Stimulated activated CD4-positive, alpha-beta T cell treated with anti-CD3 and anti-CD28 coated beads, Interleukin-4, amount 100 ng/mL, for 4 hours (primary cell): ENCODE results near the gene FUS.

Experiments
- DNase-seq, 2 experiments: peaks; one replicate each; pipeline ENCODE4 v3.0.0-alpha.2; 2020

Gene FUS

DNA sequence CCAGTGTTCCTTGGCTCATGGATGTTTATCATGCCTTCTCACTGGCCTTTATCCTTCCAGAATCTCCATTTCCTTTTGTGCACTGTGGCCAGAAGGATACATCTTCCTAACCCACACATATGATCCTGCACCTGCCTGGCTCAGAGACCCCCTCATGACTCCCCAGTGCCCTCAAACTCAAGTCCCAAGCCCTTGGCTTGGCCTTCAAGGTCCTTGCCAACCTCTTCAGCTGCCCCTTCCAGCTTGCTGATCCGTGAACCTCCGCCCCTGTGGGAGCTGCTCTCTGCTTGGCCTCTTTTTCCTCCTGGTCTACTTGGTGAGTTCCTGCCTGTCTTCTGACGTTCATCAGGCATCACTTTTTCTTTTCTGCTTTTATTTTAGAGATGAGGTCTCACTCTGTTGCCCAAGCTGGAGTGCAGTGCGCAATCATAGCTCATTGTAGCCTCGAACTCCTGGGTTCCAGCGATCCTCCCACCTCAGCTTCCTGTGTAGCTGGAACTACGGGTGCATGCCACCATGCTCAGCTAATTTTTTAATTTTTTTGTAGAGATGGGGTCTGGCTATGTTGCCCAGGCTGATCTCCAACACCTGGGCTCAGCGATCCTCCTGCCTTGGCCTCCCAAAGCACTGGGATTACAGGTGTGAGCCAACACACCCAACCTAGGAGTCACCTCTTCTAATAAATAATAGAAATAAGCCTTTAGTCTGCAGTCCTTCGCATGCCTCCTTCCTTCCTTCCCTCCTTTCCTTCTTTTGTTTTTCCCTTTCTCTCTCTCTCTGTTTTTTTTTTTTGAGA, 25.1 kb downstream of the FUS start:
- DNase-seq, result no peak

DNA sequence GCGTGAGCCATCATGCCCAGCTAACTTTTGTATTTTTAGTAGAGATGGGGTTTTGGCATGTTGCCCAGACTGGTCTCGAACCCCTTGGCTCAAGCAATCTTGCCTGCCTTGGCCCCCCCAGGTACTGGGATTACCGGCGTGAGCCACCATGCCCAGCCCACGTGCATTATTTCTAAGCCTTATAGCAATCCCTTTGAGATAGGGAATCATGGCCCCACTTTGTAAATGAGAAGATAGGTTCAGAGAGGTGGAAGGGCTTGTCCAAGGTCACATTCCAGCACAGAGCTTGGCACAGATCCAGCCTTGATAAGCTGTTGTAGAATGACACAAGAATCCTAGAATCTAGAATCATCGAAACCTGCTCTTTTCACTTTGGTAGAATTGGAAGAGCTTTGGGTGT, 26.8 kb downstream of the FUS start:
- no peak for DNase-seq

DNA sequence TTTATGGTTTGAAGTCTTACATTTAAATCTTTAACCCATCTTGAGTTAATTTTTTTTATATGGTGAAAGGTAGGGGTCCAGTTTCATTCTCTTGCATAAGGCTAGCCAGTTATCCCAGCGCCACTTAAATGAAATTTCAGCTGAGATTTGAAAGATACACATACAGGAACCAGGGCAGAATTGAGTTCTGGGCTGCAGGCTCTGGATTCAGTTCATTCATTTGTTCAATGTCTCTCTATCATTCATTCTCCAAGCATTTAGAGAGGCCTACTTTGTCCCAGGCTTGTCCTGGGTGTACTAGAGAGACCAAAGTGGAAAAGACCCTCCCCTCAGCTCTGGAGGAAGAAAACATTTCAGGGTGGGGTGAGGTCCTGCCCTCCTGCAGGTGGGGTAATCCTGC, 33.4 kb downstream of the FUS start:
- no peak for DNase-seq

DNA sequence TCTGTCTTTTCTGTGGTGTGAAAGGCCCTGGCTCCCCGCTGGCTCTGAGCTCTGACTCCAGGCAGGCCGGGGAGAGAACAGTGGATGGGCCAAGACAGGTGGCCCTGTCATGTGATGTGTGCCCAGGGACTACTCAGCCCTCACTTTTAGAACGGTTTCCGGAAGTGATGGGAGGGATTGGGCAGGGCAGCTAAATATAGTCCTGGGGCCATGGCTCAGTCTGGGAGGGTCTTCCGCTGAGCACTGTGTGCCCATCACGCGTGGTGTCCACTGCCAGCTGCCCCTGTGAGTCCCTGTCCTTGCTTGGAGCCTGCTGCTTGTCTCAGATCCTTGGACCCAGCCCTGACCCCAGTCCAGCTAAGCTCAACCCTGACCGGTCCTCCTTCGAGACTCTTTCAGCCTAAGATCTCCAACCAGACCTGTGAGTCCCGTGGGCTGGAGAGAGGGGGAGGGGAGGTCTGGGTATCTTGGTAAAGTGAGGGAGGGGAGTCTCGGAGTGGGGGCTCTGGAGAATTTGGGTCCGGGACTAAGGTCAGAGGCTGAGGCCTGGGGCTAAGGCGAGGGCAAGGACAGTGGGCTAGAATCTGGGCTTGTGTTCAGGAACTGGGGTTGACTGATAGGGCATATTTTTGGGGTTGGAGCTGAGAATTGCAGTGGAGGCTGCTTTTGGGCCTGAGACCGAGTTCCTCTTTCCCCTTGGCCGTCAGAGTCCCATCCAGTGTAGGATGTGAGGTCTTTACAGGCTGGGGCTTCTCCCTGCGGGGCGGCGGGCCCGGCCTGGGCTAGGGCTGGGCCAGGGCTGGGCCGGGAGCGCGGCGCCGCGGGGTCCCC, 34.2 kb downstream of the FUS start, which contains the start of gene TRIM72:
Gene TRIM72 (plus strand): TSS at position 243 of the 831 bp plus-strand sequence. CDS start 620 bp downstream, outside the sequence.
- no peak for DNase-seq

DNA sequence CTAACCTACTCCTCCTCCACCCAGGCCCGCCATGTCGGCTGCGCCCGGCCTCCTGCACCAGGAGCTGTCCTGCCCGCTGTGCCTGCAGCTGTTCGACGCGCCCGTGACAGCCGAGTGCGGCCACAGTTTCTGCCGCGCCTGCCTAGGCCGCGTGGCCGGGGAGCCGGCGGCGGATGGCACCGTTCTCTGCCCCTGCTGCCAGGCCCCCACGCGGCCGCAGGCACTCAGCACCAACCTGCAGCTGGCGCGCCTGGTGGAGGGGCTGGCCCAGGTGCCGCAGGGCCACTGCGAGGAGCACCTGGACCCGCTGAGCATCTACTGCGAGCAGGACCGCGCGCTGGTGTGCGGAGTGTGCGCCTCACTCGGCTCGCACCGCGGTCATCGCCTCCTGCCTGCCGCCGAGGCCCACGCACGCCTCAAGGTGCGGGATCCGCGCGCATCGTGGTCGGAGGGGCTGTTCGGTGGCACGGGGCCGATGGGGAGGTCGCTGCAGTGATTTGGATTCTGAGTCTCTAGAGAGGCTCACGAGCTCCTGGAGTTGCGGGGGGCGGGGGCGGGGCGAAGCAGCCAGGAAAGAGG, 34.9 kb downstream of the FUS start:
- DNase-seq, result no peak

DNA sequence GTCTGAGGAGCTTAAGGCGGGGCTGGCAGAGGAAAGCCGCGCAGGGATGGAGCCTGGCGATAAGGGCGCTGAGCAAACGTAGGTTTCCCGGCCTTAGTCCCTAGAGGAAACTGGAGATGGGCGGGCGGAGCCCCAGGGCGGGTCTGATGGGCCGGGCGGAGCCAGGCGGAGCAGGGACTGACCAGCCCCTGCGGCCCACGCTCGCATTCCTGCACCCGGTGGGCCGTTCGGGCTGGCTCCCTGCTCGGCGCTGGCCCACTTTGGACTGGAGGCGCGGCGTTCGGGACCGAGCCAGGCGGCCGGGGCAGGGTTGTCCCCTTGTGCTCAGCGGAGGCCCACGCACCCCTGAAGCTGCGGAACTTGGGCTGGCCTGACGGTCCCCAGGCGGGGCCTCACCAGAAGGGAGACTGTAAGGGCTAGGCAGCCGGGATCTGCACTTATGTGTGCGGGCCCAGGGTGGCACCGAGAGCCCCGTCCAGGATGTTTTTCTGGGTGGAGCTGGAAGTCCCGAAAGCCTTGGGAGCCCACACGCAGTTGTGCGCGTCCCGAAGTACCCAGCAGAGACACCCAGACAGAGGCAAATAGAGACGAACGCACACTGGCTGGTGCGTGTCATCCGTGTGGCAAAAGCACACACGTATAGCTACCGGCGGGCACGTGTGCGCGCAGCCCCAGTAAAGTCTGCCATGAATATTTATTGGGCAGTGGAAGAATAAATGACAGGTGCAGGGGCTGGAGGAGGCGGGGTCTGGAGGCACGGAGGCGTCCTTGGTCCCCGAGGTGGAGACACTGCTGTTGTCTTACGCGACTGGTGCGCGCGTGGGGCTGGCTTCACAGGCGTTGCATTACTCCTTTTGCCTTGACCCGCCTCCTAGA, 35.6 kb downstream of the FUS start:
- DNase-seq, result no peak

DNA sequence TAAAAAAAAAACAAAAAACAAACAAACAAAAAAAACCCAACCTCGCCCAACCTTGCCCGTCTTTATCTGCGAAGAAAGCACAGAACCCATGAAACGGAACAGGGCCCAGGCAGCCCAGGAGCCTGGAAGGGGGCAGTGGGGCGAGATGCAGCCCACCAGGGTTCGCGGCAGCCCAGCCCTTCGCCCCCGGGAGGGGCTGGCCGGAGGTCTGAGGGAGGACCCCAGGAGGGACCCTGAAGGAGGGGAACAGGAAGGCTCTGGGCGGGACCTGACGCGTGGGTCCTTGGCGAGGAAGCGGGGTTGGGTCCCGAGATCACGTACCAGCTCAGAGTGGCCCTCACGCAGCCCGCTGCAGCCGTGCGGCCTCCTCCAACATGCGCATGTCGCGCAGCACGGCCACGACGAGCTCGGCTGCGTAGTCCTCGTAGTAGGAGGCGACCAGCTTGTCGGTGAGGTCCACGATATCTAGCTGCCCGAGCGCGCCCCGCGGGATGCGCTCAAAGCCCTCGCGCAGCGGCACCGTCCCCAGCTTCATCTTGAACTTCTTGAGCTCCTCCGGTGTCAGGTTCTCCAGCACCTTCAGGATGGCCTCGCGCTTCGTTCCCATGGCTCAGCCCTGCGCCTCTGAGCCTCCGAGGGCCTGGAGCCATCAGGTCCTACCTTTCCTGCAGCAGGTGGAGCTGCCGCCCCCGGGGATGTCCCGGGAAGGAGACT, 36.6 kb downstream of the FUS start, which contains the start of gene PYDC1:
Gene PYDC1 (minus strand): TSS at position 714 of the 714 bp plus-strand sequence. CDS start 107 bp downstream, at position 607.
- DNase-seq, result no peak

DNA sequence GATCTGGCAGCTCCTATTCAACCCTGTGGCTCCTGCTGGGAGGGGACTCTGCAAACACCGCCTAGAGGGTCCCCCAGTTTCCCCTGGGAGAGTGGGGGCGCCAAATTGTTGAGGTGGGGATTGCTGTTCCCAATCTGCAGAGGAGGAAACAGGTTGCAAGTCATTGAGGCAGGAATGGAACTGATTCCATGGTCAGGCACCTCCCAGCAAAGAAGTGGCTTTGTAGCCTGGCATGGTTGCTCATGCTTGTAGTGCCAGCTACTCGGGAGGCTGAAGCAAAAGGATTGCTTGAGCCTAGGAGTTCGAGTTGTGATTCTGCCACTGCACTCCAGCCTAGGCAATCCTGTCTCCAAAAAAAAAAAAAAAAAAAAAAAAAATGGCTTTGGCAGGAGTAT, 37.2 kb downstream of the FUS start:
- DNase-seq, result no peak

DNA sequence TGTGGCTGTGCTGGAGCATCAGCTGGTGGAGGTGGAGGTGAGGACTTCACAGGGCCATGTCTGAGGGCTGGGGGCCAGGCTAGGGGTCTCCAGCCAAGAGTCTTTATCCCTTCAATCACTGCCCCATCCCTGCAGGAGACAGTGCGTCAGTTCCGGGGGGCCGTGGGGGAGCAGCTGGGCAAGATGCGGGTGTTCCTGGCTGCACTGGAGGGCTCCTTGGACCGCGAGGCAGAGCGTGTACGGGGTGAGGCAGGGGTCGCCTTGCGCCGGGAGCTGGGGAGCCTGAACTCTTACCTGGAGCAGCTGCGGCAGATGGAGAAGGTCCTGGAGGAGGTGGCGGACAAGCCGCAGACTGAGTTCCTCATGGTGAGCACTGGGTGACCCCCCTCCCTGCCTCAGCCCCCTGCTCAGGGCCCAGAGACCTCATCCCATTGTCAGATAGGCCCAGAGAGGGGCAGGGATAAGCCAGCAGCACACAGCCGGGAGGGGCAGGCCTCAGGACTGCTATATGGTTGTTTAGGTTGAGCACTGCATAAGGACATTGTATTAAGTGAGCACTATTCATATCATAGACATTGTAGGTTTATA, 39.3 kb downstream of the FUS start:
- DNase-seq, result no peak

DNA sequence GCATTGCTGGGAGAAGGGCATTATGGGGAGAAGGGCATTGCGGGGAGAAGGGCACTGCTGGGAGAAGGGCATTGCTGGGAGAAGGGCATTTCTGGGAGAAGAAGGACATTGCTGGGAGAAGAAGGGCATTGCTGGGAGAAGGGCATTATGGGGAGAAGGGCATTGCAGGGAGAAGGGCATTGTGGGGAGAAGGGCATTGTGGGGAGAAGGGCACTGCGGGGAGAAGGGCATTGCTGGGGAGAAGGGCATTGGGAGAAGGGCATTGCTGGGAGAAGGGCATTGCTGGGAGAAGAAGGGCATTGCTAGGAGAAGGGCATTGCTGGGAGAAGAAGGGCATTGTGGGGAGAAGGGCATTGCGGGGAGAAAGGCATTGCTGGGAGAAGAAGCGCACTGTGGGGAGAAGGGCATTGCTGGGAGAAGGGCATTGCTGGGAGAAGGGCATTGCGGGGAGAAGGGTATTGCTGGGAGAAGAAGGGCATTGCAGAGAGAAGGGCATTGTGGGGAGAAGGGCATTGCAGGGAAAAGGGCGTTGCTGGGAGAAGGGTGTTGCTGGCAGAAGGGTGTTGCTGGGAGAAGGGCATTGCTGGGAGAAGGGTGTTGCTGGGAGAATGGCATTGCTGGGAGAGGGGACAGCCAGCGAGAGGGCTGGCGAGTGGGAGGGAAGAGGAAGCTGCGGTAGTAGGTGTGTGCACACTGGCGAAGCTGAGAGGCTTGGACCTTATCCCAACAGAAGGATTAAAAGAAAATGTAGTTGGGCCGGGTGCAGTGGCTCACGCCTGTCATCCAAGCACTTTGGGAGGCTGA, 41.6 kb downstream of the FUS start:
- no peak for DNase-seq

DNA sequence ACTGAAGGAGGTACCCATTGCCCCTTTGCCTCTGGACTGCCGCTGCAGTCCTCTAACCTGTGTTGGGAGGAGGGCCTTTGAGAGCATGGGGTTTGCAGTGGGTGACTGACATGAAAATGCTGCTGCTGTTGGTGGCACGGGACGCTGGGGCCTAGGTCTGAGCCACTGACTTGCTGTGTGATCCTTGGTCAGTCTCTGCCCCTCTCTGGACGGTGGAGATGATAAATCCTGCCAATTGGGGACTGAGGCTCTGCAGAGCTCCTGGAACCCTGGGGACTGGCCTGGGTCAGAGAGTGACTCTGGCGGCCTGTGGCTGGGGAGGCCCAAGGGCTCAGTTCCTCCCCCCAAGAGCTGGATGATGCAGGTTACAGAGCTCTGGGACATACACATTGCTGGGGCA, 43.1 kb downstream of the FUS start:
- no peak for DNase-seq

DNA sequence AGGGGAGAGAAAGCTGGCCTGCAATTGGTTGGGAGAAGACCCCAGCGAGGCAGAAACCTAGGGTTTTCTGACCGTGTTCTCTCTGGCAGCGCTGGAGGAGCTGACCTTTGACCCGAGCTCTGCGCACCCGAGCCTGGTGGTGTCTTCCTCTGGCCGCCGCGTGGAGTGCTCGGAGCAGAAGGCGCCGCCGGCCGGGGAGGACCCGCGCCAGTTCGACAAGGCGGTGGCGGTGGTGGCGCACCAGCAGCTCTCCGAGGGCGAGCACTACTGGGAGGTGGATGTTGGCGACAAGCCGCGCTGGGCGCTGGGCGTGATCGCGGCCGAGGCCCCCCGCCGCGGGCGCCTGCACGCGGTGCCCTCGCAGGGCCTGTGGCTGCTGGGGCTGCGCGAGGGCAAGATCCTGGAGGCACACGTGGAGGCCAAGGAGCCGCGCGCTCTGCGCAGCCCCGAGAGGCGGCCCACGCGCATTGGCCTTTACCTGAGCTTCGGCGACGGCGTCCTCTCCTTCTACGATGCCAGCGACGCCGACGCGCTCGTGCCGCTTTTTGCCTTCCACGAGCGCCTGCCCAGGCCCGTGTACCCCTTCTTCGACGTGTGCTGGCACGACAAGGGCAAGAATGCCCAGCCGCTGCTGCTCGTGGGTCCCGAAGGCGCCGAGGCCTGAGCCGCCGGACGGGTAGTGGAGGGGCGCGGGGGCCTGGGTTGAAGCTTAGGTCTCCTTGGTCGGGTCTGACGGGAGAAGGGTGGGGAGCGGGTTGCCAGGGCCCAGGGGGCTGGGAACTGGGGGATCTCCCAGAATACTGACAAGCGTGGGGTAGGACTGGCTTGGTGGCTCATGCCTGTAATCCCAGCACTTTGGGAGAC, 44.4 kb downstream of the FUS start:
- DNase-seq, result no peak

DNA sequence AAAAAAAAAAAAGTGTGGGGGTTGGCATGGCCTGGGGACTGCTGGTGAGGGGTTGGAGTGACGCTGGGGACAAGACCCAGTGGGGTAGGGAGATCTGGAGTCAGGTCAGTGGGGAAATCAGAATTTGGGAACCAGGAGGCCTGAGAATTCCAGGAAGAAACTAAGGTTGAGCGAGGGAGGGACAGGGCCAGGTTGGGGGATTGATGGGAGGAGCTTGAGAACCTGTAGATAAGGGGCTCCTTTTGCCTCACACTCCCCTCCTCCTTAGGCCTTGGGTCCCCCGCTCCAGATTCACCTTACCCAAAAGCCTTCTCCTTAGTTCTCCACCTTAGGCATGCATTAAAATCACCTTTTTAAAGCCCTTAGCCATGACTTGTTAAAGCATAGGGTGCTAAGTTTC, 45.3 kb downstream of the FUS start:
- DNase-seq, result no peak

DNA sequence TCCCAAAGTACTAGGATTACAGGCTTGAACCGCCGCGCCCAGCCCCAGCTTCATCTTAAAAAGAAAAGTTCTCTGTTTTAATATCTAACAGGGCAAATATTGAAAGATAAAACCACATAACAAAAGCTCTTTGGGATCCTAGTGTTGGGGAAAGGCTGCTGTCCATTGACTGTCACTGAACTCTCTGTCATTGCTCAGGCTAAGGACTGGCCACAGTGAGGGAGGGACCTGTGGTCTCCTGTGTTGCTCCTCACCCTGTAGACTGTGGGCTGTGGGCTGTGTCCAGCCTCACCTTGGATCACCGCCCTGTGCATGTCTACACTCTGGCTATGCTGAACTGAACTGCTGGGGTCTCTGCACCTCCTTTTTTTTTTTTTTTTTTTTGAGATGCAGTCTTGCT, 48.3 kb downstream of the FUS start:
- DNase-seq, result no peak

DNA sequence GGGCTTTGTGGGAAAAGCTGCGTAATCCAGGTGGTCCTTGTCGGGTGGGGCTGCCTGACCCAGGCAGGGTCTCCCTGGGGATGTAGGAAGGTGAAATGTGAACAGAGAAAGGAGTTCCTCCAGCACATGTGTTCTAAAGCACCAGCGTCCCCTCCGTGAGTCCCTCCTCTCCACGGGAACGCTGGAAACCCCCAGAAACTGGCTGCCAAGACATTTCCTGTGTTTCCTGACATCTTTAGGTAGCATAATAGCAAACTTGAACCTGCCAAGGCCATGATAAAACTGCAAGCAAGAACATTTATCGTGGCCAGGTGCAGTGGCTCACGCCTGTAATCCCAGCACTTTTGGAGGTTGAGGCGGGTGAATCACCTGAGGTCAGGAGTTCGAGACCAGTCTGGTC, 49.6 kb downstream of the FUS start:
- no peak for DNase-seq

DNA sequence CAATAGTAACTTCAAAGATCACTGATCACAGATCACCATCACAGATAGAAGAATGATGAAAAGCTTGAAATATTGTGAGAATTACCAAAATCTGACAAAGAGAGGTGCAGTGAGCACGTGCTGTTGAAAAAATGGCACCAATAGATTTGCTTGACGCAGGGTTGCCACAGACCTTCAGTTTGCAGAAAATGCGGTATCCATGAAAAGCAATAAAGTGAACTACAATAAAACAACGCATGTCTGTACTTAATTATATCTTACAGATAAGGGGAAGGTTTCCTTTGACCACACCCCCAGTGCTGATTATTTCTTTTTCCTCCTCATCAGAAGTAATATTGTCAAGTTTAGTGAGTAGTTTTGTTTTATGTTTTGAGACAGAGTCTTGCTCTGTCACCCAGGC, 58.1 kb downstream of the FUS start:
- DNase-seq, result no peak
